ENCODE measurements around the gene LYPD5. TPM values are rescaled to one million over a fixed set of nuclear protein-coding genes. Genes with fewer than 3 reads are reported as not detected.

The LYPD5 gene
- total RNA-seq, 1 donor from 2014 or later: 1.3 TPM

DNA sequence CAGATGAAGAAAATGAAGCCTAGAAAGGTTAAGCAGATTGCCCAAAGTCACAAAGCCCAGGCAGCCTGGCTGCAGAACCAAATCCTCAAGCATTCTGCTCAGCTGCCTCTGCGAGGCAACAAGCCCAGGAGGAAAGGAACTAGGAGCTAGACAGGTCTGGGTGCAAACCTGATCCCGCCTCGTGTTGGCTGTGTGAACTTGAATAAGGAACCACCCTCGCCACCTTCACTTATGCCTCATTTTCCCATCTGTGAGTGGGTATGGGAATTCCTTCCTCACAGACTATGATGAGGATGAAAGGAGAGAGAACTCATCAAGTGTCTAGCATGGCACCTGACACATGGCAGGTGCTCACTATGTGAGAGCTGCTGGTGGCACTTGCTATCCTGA is 54.0 kb downstream of the LYPD5 start:
- TF ChIP-seq, protein P1, sequence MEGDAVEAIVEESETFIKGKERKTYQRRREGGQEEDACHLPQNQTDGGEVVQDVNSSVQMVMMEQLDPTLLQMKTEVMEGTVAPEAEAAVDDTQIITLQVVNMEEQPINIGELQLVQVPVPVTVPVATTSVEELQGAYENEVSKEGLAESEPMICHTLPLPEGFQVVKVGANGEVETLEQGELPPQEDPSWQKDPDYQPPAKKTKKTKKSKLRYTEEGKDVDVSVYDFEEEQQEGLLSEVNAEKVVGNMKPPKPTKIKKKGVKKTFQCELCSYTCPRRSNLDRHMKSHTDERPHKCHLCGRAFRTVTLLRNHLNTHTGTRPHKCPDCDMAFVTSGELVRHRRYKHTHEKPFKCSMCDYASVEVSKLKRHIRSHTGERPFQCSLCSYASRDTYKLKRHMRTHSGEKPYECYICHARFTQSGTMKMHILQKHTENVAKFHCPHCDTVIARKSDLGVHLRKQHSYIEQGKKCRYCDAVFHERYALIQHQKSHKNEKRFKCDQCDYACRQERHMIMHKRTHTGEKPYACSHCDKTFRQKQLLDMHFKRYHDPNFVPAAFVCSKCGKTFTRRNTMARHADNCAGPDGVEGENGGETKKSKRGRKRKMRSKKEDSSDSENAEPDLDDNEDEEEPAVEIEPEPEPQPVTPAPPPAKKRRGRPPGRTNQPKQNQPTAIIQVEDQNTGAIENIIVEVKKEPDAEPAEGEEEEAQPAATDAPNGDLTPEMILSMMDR (IDR thresholded peaks at IDR 0.05; ENCODE audit: borderline replicate concordance): no peak
- H3K36me3 ChIP-seq: peaks cover 78% of the 10 kb centered on the region
- intact Hi-C loops (cut with micrococcal nuclease): loop anchor here (5.0 kb wide), 1 partner anchor 34 kb away; the partner anchor contains the start of gene KCNN4

DNA sequence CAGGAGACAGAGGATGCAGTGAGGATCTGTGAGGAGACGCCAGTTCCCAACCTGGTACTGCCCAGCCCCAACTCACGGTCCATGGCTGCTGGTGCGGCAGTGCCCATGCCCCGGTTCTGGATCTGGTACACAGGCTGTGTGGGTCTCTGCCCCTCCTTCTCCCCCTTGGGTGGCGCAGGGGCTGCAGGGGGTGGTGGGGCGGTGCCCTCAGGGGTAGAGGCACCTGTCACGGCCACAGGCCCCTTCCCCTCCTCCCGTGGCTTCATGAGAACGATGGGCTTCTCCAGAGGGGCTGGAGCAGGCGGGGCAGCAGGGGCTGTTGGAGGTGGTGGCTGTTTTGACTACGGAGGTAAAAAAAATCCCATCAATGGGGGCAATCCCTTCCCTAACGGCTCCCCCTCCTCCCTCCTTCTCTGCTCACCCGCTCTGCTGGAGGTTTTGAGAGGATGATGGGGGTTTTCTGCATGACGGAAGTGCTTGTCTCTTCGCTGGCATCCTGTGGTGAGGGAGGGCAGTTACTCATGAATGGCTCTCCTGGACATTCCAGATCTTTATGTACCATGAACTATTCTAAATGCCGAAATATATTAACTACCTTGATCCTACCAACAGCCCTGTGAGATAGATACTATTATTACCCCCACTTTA is 54.6 kb downstream of the LYPD5 start:
- Histone ChIP-seq H3K36me3 (peaks cover 83% of the 10 kb centered on the region), H3K4me1 (peaks cover 18% of the 10 kb centered on the region), H3K27ac (replicated peaks) (no peak overlapping the region), H3K27me3 (ENCODE audit: low read depth) (no peaks in the 10 kb centered on the region), H3K4me3 (no peak overlapping the region), H3K9me3 (replicated peaks) (no peaks in the 10 kb centered on the region)
- intact Hi-C loops (cut with micrococcal nuclease): loop anchor here (5.0 kb wide), 1 partner anchor 35 kb away; the partner anchor contains the start of gene KCNN4
- TF ChIP-seq, protein P1 (IDR thresholded peaks at IDR 0.05; ENCODE audit: borderline replicate concordance): no peak
- DNase-seq: no peak

More for the DNA sequence above, 54.0 kb downstream of the LYPD5 start:
- H3K9me3 ChIP-seq (replicated peaks): no peaks in the 10 kb centered on the region
- H3K27ac ChIP-seq (replicated peaks): no peak overlapping the region
- no peaks in the 10 kb centered on the region for H3K27me3 ChIP-seq (ENCODE audit: low read depth)
- H3K4me3 ChIP-seq: no peak overlapping the region
- no peak for DNase-seq
- H3K4me1 ChIP-seq: peaks cover 20% of the 10 kb centered on the region

Other genes with a start within 250 kb of the LYPD5 start
- gene XRCC1, start 226.9 kb downstream of the LYPD5 start, total RNA-seq: 12.8 TPM
- 1.0 TPM for gene PINLYP, start 226.6 kb downstream of the LYPD5 start, total RNA-seq
- 26.1 TPM for gene IRGQ, start 206.3 kb downstream of the LYPD5 start, total RNA-seq
- gene ZNF576, start 205.9 kb downstream of the LYPD5 start, total RNA-seq: 11.3 TPM
- gene SRRM5, start 190.4 kb downstream of the LYPD5 start, total RNA-seq: 0.30 TPM
- gene ZNF428, start 182.8 kb downstream of the LYPD5 start, total RNA-seq: 32.3 TPM
- 6.9 TPM for gene CADM4, start 162.6 kb downstream of the LYPD5 start, total RNA-seq
- 3.5 TPM for gene PLAUR, start 132.3 kb downstream of the LYPD5 start, total RNA-seq
- not detected for gene IRGC, start 86.4 kb downstream of the LYPD5 start, total RNA-seq
- gene SMG9, start 47.5 kb downstream of the LYPD5 start, total RNA-seq: 18.9 TPM
- gene KCNN4, start 21.5 kb downstream of the LYPD5 start, total RNA-seq: 0.38 TPM
- gene ZNF283, start 24.9 kb upstream of the LYPD5 start, total RNA-seq: 14.7 TPM
- 9.2 TPM for gene ZNF404, start 81.5 kb upstream of the LYPD5 start, total RNA-seq
- 6.4 TPM for gene ZNF45, start 132.8 kb upstream of the LYPD5 start, total RNA-seq
- gene ZNF221, start 148.8 kb upstream of the LYPD5 start, total RNA-seq: 3.7 TPM
- 7.3 TPM for gene ZNF155, start 181.7 kb upstream of the LYPD5 start, total RNA-seq
- 3.5 TPM for gene ZNF230, start 200.5 kb upstream of the LYPD5 start, total RNA-seq
- gene ZNF222, start 222.9 kb upstream of the LYPD5 start, total RNA-seq: 4.6 TPM
- gene ZNF223, start 249.6 kb upstream of the LYPD5 start, total RNA-seq: 2.9 TPM

All from left ventricle myocardium inferior (tissue), 1 donor.